ENCODE measurements around the gene SCARB1. TPM values are rescaled to one million over a fixed set of nuclear protein-coding genes. Genes with fewer than 3 reads are reported as not detected.
A peak's percentile ranks its signal among the peaks of the same experiment; 100 is the strongest.

Gene SCARB1
- total RNA-seq, 1 experiment from 2014 or later = 359 TPM

DNA sequence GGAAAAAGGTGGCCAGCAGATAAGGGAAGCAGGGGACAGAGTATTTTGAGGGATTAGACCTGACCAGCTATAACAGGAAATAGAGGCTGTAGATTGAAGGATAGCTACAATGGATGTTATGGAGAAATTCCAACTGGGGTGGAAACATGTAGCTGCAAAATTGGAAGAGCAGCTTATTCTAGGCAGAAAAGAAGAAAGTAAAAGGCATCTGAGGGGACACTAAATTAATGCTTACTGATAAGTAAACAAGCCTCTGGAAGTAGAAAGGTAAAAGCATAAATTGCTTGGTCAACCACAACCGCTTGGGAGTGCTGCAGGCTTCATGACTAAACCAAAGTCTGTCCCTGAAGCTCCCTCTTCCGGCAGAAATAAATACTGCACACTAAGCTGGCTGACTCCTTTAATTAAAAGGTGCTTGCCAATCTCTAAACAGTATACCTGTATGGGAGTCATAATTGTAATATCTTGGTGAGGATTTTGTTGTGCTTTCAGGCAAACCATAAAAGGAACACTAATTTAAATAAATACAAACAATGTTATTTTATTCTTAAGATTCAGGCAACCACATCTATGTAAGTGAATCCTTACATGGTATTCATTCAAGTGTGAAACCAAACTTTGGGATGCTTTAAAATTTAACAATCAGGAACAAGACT, 43.1 kb upstream of the SCARB1 start:
- Histone ChIP-seq H3K9me3 (ENCODE audit: control insufficient read depth, insufficient read depth, low read depth, low read length) (no peaks in the 10 kb centered on the region), H3K36me3 (ENCODE audit: control insufficient read depth, insufficient read depth, low read length) (peaks cover 3% of the 10 kb centered on the region; the same call in 1 of the 2 replicates), H3K4me3 (ENCODE audit: low read depth in 2 of 2, low read length in 2 of 2) (no peak overlapping the region), H3K27me3 (ENCODE audit: control insufficient read depth, insufficient read depth, low read length) (no peaks in the 10 kb centered on the region), H3K27ac (ENCODE audit: low read length) (peak overlapping the region; percentile 76), H3K4me1 (ENCODE audit: control insufficient read depth, insufficient read depth, low read length) (peaks cover 41% of the 10 kb centered on the region)
- peak; percentile 50 for ATAC-seq
- in situ Hi-C loops (cut with HindIII; ENCODE audit: low pct_unique_long_range_greater_than_20kb, low sequenced_read_pairs) = no loop called here
- POLR2A ChIA-PET = interaction anchor here (0.6 kb wide), 1 partner anchor 21 kb away, joined by 6 read pairs; no protein-coding TSS in a partner anchor
- TF ChIP-seq, protein P1, sequence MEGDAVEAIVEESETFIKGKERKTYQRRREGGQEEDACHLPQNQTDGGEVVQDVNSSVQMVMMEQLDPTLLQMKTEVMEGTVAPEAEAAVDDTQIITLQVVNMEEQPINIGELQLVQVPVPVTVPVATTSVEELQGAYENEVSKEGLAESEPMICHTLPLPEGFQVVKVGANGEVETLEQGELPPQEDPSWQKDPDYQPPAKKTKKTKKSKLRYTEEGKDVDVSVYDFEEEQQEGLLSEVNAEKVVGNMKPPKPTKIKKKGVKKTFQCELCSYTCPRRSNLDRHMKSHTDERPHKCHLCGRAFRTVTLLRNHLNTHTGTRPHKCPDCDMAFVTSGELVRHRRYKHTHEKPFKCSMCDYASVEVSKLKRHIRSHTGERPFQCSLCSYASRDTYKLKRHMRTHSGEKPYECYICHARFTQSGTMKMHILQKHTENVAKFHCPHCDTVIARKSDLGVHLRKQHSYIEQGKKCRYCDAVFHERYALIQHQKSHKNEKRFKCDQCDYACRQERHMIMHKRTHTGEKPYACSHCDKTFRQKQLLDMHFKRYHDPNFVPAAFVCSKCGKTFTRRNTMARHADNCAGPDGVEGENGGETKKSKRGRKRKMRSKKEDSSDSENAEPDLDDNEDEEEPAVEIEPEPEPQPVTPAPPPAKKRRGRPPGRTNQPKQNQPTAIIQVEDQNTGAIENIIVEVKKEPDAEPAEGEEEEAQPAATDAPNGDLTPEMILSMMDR (IDR thresholded peaks at IDR 0.05) = peak; percentile 98
- TF ChIP-seq, protein P2, sequence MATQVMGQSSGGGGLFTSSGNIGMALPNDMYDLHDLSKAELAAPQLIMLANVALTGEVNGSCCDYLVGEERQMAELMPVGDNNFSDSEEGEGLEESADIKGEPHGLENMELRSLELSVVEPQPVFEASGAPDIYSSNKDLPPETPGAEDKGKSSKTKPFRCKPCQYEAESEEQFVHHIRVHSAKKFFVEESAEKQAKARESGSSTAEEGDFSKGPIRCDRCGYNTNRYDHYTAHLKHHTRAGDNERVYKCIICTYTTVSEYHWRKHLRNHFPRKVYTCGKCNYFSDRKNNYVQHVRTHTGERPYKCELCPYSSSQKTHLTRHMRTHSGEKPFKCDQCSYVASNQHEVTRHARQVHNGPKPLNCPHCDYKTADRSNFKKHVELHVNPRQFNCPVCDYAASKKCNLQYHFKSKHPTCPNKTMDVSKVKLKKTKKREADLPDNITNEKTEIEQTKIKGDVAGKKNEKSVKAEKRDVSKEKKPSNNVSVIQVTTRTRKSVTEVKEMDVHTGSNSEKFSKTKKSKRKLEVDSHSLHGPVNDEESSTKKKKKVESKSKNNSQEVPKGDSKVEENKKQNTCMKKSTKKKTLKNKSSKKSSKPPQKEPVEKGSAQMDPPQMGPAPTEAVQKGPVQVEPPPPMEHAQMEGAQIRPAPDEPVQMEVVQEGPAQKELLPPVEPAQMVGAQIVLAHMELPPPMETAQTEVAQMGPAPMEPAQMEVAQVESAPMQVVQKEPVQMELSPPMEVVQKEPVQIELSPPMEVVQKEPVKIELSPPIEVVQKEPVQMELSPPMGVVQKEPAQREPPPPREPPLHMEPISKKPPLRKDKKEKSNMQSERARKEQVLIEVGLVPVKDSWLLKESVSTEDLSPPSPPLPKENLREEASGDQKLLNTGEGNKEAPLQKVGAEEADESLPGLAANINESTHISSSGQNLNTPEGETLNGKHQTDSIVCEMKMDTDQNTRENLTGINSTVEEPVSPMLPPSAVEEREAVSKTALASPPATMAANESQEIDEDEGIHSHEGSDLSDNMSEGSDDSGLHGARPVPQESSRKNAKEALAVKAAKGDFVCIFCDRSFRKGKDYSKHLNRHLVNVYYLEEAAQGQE (IDR thresholded peaks at IDR 0.05; ENCODE audit: insufficient read depth in 1 of 2, low read depth in 2 of 2, low read length in 1 of 2) = no peak
- TF ChIP-seq SIN3A (IDR thresholded peaks at IDR 0.05; ENCODE audit: borderline replicate concordance, insufficient read depth, low read depth, low read length) (no peak), POLR2AphosphoS5 (IDR thresholded peaks at IDR 0.05; ENCODE audit: low read depth, low read length) (peak; percentile 56; the same call in 1 of the 2 replicates), TCF7L2 (IDR thresholded peaks at IDR 0.05; ENCODE audit: low read depth, low read length) (no peak)
- CTCF ChIA-PET = interaction anchor here (0.6 to 1.5 kb wide), 9 partner anchors 13 to 88 kb away, joined by 3 to 7 read pairs (median 4); no protein-coding TSS in a partner anchor
- DNase-seq (ENCODE audit: low read depth, low spot score) = no peak
- intact Hi-C loops (cut with micrococcal nuclease; ENCODE audit: unreplicated experiment) = loop anchor here (10.0 kb wide), 2 partner anchors 82 to 132 kb away; no protein-coding TSS in a partner anchor
- BruUV-seq (replicated peaks) = no TSS peak

DNA sequence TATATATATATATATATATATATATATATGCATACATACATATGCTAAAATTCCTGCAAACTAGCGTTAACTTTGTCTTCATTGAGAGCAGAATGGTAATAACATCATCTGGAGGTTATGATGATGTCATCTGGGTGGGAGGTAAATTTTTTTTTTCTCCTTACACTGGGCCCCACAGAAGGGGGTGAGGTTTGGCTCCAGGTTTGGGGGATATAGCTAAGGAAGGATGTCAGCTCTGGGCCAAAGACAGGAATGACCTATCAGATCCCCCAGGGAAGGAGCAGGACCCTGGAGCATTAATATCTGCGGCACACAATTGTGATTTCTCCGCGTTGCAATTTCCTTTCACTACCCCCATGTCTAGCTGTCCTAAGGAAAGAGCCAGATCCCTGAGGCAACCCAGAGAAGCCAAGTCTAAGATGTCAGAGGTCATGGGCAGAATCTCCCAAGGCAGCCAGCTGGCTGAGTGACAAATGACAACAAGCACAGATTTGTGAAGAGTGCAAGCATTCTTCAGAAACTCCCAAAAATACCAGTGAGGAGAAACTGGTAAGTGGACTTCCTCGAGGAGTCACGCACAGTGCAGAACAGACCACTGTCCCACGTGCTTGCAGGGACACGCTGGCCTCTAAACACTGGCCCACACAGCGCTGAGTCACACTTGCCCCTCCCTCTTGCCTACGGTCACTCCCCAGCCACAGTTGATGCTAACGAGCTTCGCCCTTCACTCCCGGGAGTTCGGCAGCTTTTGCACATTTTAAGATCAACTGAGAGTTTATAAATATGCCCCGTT, 40.8 kb upstream of the SCARB1 start:
- intact Hi-C loops (cut with micrococcal nuclease; ENCODE audit: unreplicated experiment) = loop anchor here (10.0 kb wide), 2 partner anchors 80 to 130 kb away; no protein-coding TSS in a partner anchor
- Histone ChIP-seq H3K27me3 (ENCODE audit: control insufficient read depth, insufficient read depth, low read length) (no peaks in the 10 kb centered on the region), H3K9me3 (ENCODE audit: control insufficient read depth, insufficient read depth, low read depth, low read length) (no peaks in the 10 kb centered on the region), H3K27ac (ENCODE audit: low read length) (peak overlapping the region; percentile 89), H3K4me3 (ENCODE audit: low read depth in 2 of 2, low read length in 2 of 2) (peak overlapping the region; percentile 7 to 45; a peak in 3 of 4 replicates), H3K36me3 (ENCODE audit: control insufficient read depth, insufficient read depth, low read length) (no peaks in the 10 kb centered on the region), H3K4me1 (ENCODE audit: control insufficient read depth, insufficient read depth, low read length) (peaks cover 32% of the 10 kb centered on the region)
- DNase-seq (ENCODE audit: low read depth, low spot score) (no peak), ATAC-seq (peak; percentile 92)
- no TSS peak for BruUV-seq (replicated peaks)
- peak; percentile 58; the same call in 1 of the 2 replicates for TF ChIP-seq POLR2AphosphoS5 (IDR thresholded peaks at IDR 0.05; ENCODE audit: low read depth, low read length)
- no peak for TF ChIP-seq TCF7L2 (IDR thresholded peaks at IDR 0.05; ENCODE audit: low read depth, low read length)
- POLR2A ChIA-PET = no interaction called here
- in situ Hi-C loops (cut with HindIII; ENCODE audit: low pct_unique_long_range_greater_than_20kb, low sequenced_read_pairs) = no loop called here
- CTCF ChIA-PET = interaction anchor here (0.7 kb wide), 1 partner anchor 85 kb away, joined by 3 read pairs; no protein-coding TSS in a partner anchor

Measured in Panc1 (cell line).